Tibial nerve (tissue), 4 donors: ENCODE measurements around the gene DNM3. TPM values are rescaled to one million over a fixed set of nuclear protein-coding genes. Genes with fewer than 3 reads are reported as not detected.

ENCODE experiments used
- DNase-seq, 2 donors: peaks; one replicate each; pipeline ENCODE4 v3.0.0-alpha.2; 2019; ENCODE audit warnings: low spot score in 2 of 2
- H3K27ac ChIP-seq, 4 donors: fragments of 200-600 bp; sonication (generic) in 3 of 4; one replicate each; pipeline ENCODE4 v1.5.1; 2017 to 2019; ENCODE audit warnings: mild to moderate bottlenecking in 1 of 4
- H3K27me3 ChIP-seq, 2 donors: fragments of 200-600 bp; sonication (generic) in 1 of 2; one replicate each; pipeline versions ENCODE4 v1.5.1 to v1.6.0; 2017 to 2019
- H3K36me3 ChIP-seq, 3 donors: fragments of 200-600 bp; sonication (generic); one replicate each; pipeline ENCODE4 v1.5.1; 2018 to 2019
- H3K4me1 ChIP-seq, 4 donors: fragments of 200-600 bp; sonication (generic) in 3 of 4; one replicate each; pipeline ENCODE4 v1.5.1; 2017 to 2019
- H3K4me3 ChIP-seq, 4 donors: fragments of 200-600 bp; sonication (generic) in 3 of 4; one replicate each; pipeline ENCODE4 v1.5.1; 2017 to 2019; ENCODE audit warnings: mild to moderate bottlenecking in 1 of 4, moderate library complexity in 1 of 4
- H3K9me3 ChIP-seq, 4 donors: fragments of 200-600 bp; sonication (generic) in 3 of 4; one replicate each; pipeline ENCODE4 v1.5.1; 2017 to 2019
- CTCF ChIP-seq, 5 experiments: fragments of 200-600 bp in 3 of 5; fragments of 450-650 bp in 2 of 5; sonication (generic) in 3 of 5; IDR thresholded peaks; one replicate each; pipeline ENCODE4 v1.5.1; 2016 to 2019; ENCODE audit warnings: antibody characterized with exemption in 5 of 5, mild to moderate bottlenecking in 3 of 5, moderate library complexity in 2 of 5
- EP300 ChIP-seq, 2 donors: sonication (generic); formaldehyde crosslinking; IDR thresholded peaks; one replicate each; pipeline ENCODE4 v1.6.1; 2017; ENCODE audit warnings: antibody characterized with exemption in 2 of 2, mild to moderate bottlenecking in 1 of 2
- POLR2A ChIP-seq, 2 donors: fragments of 450-650 bp; IDR thresholded peaks; one replicate each; pipeline ENCODE4 v1.6.1; 2017; ENCODE audit warnings: antibody characterized with exemption in 2 of 2, mild to moderate bottlenecking in 2 of 2, moderate library complexity in 2 of 2
- WGBS, 2 donors: methylation state at CpG; one replicate each; pipeline ENCODE4 v1.1.5; 2018; 5-methylcytosine and 5-hydroxymethylcytosine counted together
- total RNA-seq, 4 donors: library from RNA; depleted of rRNA; stranded (reverse); fragments of >200 nt; gene quantifications; one replicate each; pipeline ENCODE4 v1.1.0, GENCODE V29; 2016

DNM3 gene
- total RNA-seq, 4 donors from 2014 or later: 9.8 to 15.3 (median 12.3) TPM

- no peak for DNase-seq
- H3K27ac ChIP-seq: no peak overlapping the region
- H3K4me3 ChIP-seq: no peak overlapping the region
- TF ChIP-seq CTCF (IDR thresholded peaks at IDR 0.05): no peak
- no peak for TF ChIP-seq POLR2A (IDR thresholded peaks at IDR 0.05)
- no peak for TF ChIP-seq EP300 (IDR thresholded peaks at IDR 0.05)
- no peaks in the 10 kb centered on the region for H3K27me3 ChIP-seq
- no peaks in the 10 kb centered on the region for H3K4me1 ChIP-seq
- peaks cover 0 to 2% (median 0%) of the 10 kb centered on the region in 3 donors for H3K36me3 ChIP-seq
- H3K9me3 ChIP-seq: peaks cover 0 to 17% (median 3%) of the 10 kb centered on the region in 4 donors
Observed at GRCh38 chr1:172203902-172204301, 362.6 kb downstream of the DNM3 start.

- Histone ChIP-seq H3K36me3 (no peaks in the 10 kb centered on the region), H3K4me3 (no peak overlapping the region), H3K27ac (no peak overlapping the region), H3K27me3 (no peaks in the 10 kb centered on the region), H3K4me1 (no peaks in the 10 kb centered on the region), H3K9me3 (peaks cover 0 to 4% (median 0%) of the 10 kb centered on the region in 4 donors)
- DNase-seq: no peak
- TF ChIP-seq EP300 (IDR thresholded peaks at IDR 0.05) (no peak), CTCF (IDR thresholded peaks at IDR 0.05) (no peak)
Observed at GRCh38 chr1:172206256-172206655, 365.0 kb downstream of the DNM3 start.

- no peaks in the 10 kb centered on the region for H3K27me3 ChIP-seq
- no peak for DNase-seq
- peaks cover 0 to 4% (median 0%) of the 10 kb centered on the region in 4 donors for H3K9me3 ChIP-seq
- TF ChIP-seq CTCF (IDR thresholded peaks at IDR 0.05) (no peak), EP300 (IDR thresholded peaks at IDR 0.05) (no peak), POLR2A (IDR thresholded peaks at IDR 0.05) (no peak)
- no peak overlapping the region for H3K4me3 ChIP-seq
- H3K36me3 ChIP-seq: no peaks in the 10 kb centered on the region
- H3K4me1 ChIP-seq: no peaks in the 10 kb centered on the region
- 89 to 91% methylated on average over 4 of the region's 4 CpGs for WGBS, 2 donors
- H3K27ac ChIP-seq: no peak overlapping the region
Observed at GRCh38 chr1:172208635-172209034, 367.3 kb downstream of the DNM3 start.

- Histone ChIP-seq H3K27me3 (no peaks in the 10 kb centered on the region), H3K4me3 (no peak overlapping the region), H3K9me3 (no peaks in the 10 kb centered on the region), H3K4me1 (no peaks in the 10 kb centered on the region), H3K36me3 (no peaks in the 10 kb centered on the region), H3K27ac (no peak overlapping the region)
- no peak for DNase-seq
- TF ChIP-seq POLR2A (IDR thresholded peaks at IDR 0.05) (no peak), EP300 (IDR thresholded peaks at IDR 0.05) (no peak), CTCF (IDR thresholded peaks at IDR 0.05) (no peak)
- WGBS, 2 donors: 82 to 84% methylated on average over 5 of the region's 5 CpGs
Observed at GRCh38 chr1:172211221-172211620, 369.9 kb downstream of the DNM3 start.

- no peaks in the 10 kb centered on the region for H3K9me3 ChIP-seq
- DNase-seq: no peak
- no peaks in the 10 kb centered on the region for H3K4me1 ChIP-seq
- no peaks in the 10 kb centered on the region for H3K27me3 ChIP-seq
- no peaks in the 10 kb centered on the region for H3K36me3 ChIP-seq
- H3K4me3 ChIP-seq: no peak overlapping the region
- WGBS, 2 donors: 71 to 80% methylated on average over 3 of the region's 3 CpGs
- TF ChIP-seq POLR2A (IDR thresholded peaks at IDR 0.05) (no peak), CTCF (IDR thresholded peaks at IDR 0.05) (no peak), EP300 (IDR thresholded peaks at IDR 0.05) (no peak)
- H3K27ac ChIP-seq: no peak overlapping the region
Observed at GRCh38 chr1:172212124-172212523, 370.8 kb downstream of the DNM3 start.
